GM19193 (cell line): Measurements from ENCODE around the gene DNHD1.

ENCODE experiments used
- POLR2A ChIP-seq: IDR thresholded peaks from 4 replicates; pipeline ENCODE4 v1.6.1; 2011; ENCODE audit not compliant: insufficient read depth, insufficient read length; ENCODE audit errors: extremely low read depth

Gene DNHD1

GRCh38 chr11:6561288-6561687 is 64.2 kb downstream of the DNHD1 start:
- no peak for TF ChIP-seq POLR2A

DNA sequence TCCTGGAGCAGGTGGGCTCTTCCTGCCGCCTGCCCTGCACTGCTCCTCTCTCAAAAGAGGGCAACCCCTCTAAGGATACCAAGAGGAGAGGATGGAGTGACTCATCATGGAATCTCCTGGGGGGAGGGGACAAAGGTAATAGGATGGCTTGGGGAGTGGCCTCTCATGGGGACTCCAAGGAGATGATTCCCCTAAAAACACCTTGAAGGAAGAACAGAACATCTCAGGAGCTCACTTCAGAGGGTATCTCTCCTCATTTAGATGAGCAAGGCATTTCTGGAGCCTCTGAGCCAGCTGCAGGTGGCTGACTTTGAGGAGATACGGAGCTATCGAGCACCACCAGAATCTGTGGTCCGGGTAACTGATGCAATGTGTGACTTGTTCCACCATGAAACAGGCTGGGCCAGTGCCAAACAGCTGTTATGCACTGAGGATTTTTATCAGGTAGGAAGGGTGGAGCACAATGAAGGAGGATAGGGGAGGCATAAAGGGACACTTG is 66.1 kb downstream of the DNHD1 start:
- TF ChIP-seq POLR2A = no peak

GRCh38 chr11:6563667-6564066 is 66.6 kb downstream of the DNHD1 start:
- no peak for TF ChIP-seq POLR2A

DNA sequence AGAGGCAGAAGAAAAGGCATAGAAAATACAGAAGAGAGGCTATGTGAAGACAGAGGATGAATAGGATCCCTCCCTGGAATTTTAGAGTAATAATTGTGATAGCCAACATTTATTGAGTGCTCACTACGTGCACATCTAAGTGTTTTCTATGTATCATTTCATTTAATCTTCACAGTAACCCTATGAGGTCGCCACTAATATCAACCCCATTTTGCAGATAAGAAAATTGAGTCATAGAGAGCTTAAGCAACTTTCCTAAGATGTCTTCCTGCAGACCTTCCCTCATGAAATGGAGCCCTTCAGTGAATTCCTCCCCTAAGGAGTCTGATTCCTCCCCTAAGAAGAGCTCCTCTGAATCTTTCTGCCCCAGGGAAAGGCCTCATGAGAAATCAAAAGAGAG is 68.2 kb downstream of the DNHD1 start:
- no peak for TF ChIP-seq POLR2A

GRCh38 chr11:6565988-6566703 is 69.1 kb downstream of the DNHD1 start:
- no peak for TF ChIP-seq POLR2A

- no peak for TF ChIP-seq POLR2A
Observed at GRCh38 chr11:6566704-6567370, 69.8 kb downstream of the DNHD1 start.

DNA sequence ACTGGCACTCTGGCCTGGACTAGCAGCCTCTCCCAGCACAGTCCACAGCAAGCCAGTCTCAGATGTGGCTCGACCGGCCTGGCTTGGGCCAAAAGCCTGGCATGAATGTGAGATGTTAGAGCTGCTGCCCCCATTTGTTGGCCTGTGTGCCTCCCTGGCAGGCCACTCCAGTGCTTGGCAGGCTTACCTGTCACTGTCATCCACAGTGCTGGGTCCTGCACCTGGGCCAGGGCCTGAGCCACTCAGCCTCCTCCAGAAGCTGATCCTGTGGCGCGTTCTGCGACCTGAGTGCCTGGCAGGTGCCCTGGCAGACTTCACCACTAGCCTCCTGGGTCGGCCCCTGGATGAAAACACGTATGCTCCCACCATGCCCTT is 70.3 kb downstream of the DNHD1 start:
- no peak for TF ChIP-seq POLR2A

- no peak for TF ChIP-seq POLR2A
Observed at GRCh38 chr11:6568191-6568918, 71.3 kb downstream of the DNHD1 start.

DNA sequence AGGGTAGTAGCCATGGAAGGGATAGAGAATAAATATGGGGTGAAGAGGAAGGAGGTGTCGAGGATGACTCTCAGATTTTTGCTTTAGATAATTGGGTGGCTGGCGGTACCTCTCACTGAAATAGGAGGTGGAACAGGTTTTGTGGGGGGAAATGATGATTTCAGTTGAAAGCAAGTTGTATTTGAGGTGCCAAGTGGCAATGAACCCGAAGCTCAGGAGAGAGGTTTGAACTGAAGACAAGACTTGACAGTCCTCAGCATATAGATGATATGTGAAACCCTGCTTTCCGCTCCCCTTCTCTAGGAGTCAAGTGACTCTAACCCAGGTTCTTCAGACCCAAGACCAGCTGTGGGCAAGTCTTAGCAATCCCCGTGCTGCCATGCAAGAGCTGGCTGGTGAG is 72.6 kb downstream of the DNHD1 start:
- TF ChIP-seq POLR2A = no peak

DNA sequence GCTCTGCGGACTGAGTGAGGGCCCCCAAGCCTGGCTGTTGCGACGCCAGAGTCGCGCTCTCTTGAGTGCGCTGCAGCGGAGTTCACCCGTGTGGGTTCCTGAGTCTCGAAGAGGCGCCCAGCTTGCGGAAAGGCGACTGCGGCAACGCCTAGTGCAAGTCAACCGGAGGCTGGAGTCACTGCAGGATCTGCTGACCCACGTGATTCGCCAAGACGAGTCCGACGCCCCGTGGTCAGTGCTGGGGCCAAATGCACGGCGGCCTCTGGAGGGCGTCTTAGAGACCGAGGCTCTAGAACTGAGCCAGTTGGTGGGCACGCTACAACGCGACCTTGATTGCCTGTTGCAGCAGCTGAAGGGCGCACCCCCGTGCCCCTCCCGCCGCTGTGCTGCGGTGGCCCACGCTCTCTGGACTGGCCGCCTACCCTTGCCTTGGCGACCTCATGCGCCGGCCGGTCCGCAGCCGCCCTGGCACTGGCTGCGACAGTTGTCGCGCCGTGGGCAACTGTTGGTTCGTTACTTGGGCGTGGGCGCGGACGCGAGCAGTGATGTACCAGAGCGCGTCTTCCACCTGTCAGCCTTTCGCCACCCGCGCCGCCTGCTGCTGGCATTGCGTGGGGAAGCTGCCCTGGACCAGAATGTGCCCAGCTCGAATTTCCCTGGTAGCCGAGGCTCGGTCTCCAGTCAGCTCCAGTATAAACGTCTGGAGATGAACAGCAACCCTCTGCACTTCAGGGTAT is 73.8 kb downstream of the DNHD1 start:
- TF ChIP-seq POLR2A = no peak

- TF ChIP-seq POLR2A = no peak
Observed at GRCh38 chr11:6571434-6572008, 74.4 kb downstream of the DNHD1 start.

DNA sequence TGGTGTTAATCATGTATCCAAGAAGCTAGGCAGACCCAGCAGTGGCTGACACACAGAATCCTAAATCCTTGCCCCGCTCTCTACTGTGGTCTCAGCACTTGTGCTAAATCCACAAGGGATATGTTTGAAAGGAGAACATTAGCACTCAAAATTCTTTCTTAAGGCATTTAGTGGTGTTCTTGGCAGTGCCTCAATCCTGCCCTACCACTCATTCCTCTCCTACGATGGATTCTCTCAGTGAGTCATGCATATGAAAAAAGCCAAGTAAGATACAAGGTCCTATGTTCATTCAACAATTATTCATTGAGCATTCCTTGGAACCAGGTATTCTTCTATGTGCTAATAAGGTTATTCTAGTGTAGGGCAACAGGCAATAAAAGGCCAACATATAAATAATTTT is 75.1 kb downstream of the DNHD1 start:
- TF ChIP-seq POLR2A = no peak

GRCh38 chr11:6574816-6575715 is 78.0 kb downstream of the DNHD1 start:
- no peak for TF ChIP-seq POLR2A

DNA sequence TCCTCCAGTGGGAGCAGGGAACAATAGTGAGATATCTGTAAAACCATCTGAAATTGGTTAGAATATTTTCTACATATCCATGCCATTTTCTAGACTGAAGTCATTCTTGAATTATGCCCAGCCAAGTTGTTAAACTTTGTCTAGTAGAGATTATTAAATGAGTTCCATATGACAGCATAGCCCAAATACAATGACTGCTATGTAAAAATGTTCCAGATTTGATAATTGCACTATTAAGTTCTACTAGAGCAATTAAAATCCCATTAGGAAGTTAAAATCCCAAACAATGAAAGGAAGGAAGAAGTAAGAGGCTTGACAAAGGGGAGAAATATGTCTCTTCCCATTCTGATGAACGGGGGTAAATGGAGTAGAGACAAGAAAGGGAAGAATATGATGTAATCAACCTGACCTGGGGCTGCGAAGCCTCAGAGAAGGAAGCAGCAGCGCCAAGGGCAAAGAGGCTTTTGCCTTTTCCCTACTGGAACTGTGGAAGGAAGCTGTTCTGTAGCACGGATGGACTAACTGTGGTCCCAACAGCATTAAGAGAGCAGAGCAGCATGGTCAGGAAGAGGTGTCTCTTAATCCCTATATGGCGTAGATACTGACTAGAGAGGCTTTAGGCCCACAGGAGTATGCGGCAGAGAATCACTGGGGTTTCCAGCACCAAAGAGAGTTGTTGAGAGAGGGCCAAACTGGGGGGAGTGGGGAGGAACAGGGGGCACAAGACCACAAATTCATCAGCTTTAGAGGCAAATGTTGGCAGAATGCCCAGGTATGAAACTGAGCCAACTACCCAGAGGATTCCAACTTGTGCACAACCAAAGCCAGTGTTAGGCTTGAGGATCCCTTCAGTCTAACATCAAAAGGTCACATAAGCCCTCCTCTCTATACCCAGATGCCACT is 79.6 kb downstream of the DNHD1 start:
- no peak for TF ChIP-seq POLR2A
